Mesendoderm (in vitro differentiated cells): ENCODE data around the gene ADAM21.
"Not testable (repeated sequence)": the region's sequence is repeated elsewhere in the genome, so short reads cannot be mapped to it uniquely, and the experiment has no call there.

Experiments
- DNase-seq: peaks from one replicate; pipeline ENCODE4 v3.0.0; 2013
- H2AK5ac ChIP-seq: 2 replicates; pipeline ENCODE4 v1.6.1; 2013; ENCODE audit warnings: low read length, inconsistent platforms
- H2BK120ac ChIP-seq: 2 replicates; pipeline ENCODE4 v1.6.1; 2013; ENCODE audit warnings: low read depth, mild to moderate bottlenecking, low read length, moderate library complexity, mixed read lengths
- H2BK15ac ChIP-seq: replicated peaks from 2 replicates; pipeline ENCODE4 v1.6.1; 2013; ENCODE audit warnings: low read depth, mild to moderate bottlenecking, moderate library complexity
- H2BK5ac ChIP-seq: 2 replicates; pipeline ENCODE4 v1.6.1; 2013; ENCODE audit warnings: low read length, inconsistent platforms
- H3K18ac ChIP-seq: 2 replicates; pipeline ENCODE4 v1.6.1; 2013; ENCODE audit warnings: mild to moderate bottlenecking, low read length, mixed read lengths
- H3K23ac ChIP-seq: one replicate; pipeline ENCODE4 v1.6.1; 2013; ENCODE audit warnings: low read length
- H3K27ac ChIP-seq: 2 replicates; pipeline ENCODE4 v1.5.1; 2013; ENCODE audit warnings: low read depth, mild to moderate bottlenecking, inconsistent platforms, low read length, moderate library complexity
- H3K27me3 ChIP-seq: 2 replicates; pipeline ENCODE4 v1.6.1; 2013; ENCODE audit warnings: low read length, control low read depth, mild to moderate bottlenecking, inconsistent platforms; ENCODE audit not compliant: insufficient read depth, poor library complexity
- H3K36me3 ChIP-seq: 2 replicates; pipeline ENCODE4 v1.6.1; 2013; ENCODE audit warnings: low read length, inconsistent platforms; ENCODE audit not compliant: control insufficient read depth, insufficient read depth
- H3K4ac ChIP-seq: one replicate; pipeline ENCODE4 v1.6.1; 2013; ENCODE audit warnings: low read depth, mild to moderate bottlenecking, low read length, moderate library complexity
- H3K4me1 ChIP-seq: 2 replicates; pipeline ENCODE4 v1.6.1; 2013; ENCODE audit warnings: low read depth, low read length, inconsistent platforms; ENCODE audit not compliant: control insufficient read depth
- H3K4me2 ChIP-seq: 2 replicates; pipeline ENCODE4 v1.6.1; 2013; ENCODE audit warnings: low read length
- H3K4me3 ChIP-seq: 2 replicates; pipeline ENCODE4 v1.5.1; 2013; ENCODE audit warnings: mild to moderate bottlenecking, low read length
- H3K56ac ChIP-seq: one replicate; pipeline ENCODE4 v1.6.1; 2013; ENCODE audit warnings: low read length
- H3K79me1 ChIP-seq: 2 replicates; pipeline ENCODE4 v1.6.1; 2013; ENCODE audit warnings: low read length, inconsistent platforms
- H3K79me2 ChIP-seq: 2 replicates; pipeline ENCODE4 v1.6.1; 2013; ENCODE audit warnings: mild to moderate bottlenecking, low read length; ENCODE audit not compliant: control insufficient read depth, insufficient read depth
- H3K9ac ChIP-seq: 2 replicates; pipeline ENCODE4 v1.6.1; 2013; ENCODE audit warnings: low read length, inconsistent platforms
- H4K5ac ChIP-seq: one replicate; pipeline ENCODE4 v1.6.1; 2013; ENCODE audit warnings: low read length
- H4K8ac ChIP-seq: one replicate; pipeline ENCODE4 v1.6.1; 2013; ENCODE audit warnings: low read depth, mild to moderate bottlenecking, control low read depth, low read length, moderate library complexity
- WGBS: extraction: QIAGEN DNeasy Blood & Tissue Kit; methylation state at CpG from one replicate; pipeline ENCODE4 v1.1.7; 2013; ENCODE audit warnings: low lambda C conversion rate, missing lambda C conversion rate; ENCODE audit not compliant: insufficient coverage; ENCODE audit errors: extremely low coverage; 5-methylcytosine and 5-hydroxymethylcytosine counted together

ADAM21 gene

DNA sequence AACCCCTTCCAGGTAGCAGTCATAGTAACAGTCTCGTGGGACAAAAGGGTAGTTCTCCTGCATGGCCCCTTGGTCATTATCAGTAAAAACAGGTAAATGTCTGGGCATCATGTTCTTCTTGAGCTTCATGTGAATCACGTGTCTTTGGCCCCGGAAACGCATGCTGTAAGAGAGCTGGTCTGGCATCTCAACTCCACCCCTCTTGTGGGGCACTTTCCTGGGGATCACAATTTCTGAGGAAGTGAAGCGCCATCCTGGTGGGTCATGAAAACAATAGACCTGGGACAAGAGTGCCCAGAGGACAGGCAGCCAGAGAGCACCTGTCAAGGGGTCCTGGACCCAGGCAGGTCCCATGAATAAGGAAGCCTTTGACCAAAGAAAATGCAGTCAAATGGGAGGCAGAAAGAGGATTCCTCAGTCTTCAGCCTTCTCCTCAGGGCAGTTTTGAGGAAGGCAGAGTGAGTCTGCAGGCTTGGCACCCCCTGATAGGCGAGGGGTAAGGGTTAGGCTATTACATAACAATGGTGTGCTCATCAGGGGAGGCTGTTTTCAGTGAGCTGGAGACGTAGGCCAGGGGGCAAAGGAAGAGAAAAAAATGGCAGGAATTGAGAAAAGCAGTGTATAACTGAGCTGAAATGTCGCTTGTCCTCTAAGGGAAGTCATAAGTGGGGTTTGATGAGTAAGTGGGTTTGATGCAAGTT lies 19.0 kb downstream of the ADAM21 start:
- not testable (repeated sequence) for H3K36me3 ChIP-seq, H3K23ac ChIP-seq, H3K4me3 ChIP-seq

GRCh38 chr14:70472253-70473159 lies 20.5 kb downstream of the ADAM21 start:
- no peaks in the 10 kb centered on the region for H3K4me1 ChIP-seq
- no peak overlapping the region for H3K4ac ChIP-seq
- H4K8ac ChIP-seq, result no peak overlapping the region
- no CpG with 5 or more reads among the region's 4 CpGs for WGBS
- no peak overlapping the region for H3K4me2 ChIP-seq
- no peak overlapping the region for H2BK120ac ChIP-seq
- no peaks in the 10 kb centered on the region for H3K79me1 ChIP-seq
- H3K23ac ChIP-seq, result no peak overlapping the region
- H3K4me3 ChIP-seq, result no peak overlapping the region
- H3K18ac ChIP-seq, result no peak overlapping the region
- H2AK5ac ChIP-seq, result no peak overlapping the region
- no peak overlapping the region for H2BK5ac ChIP-seq
- H3K36me3 ChIP-seq, result no peaks in the 10 kb centered on the region
- H3K79me2 ChIP-seq, result no peaks in the 10 kb centered on the region
- no peaks in the 10 kb centered on the region for H3K27me3 ChIP-seq
- no peak for DNase-seq
- no peak overlapping the region for H3K56ac ChIP-seq
- H3K9ac ChIP-seq, result no peak overlapping the region
- no peak overlapping the region for H4K5ac ChIP-seq
- no peak overlapping the region for H3K27ac ChIP-seq
- H2BK15ac ChIP-seq, result no peak overlapping the region

More for the DNA sequence above, 19.0 kb downstream of the ADAM21 start:
- H3K9ac ChIP-seq, H3K79me2 ChIP-seq, H2AK5ac ChIP-seq, H2BK15ac ChIP-seq, H3K79me1 ChIP-seq, H3K4me2 ChIP-seq, H2BK120ac ChIP-seq, H3K4me1 ChIP-seq, H3K27ac ChIP-seq, H3K18ac ChIP-seq, H2BK5ac ChIP-seq, H3K56ac ChIP-seq, H4K5ac ChIP-seq, DNase-seq, H3K4ac ChIP-seq, H4K8ac ChIP-seq, H3K27me3 ChIP-seq: not testable (repeated sequence)
- no CpG with 5 or more reads among the region's 8 CpGs for WGBS

DNA sequence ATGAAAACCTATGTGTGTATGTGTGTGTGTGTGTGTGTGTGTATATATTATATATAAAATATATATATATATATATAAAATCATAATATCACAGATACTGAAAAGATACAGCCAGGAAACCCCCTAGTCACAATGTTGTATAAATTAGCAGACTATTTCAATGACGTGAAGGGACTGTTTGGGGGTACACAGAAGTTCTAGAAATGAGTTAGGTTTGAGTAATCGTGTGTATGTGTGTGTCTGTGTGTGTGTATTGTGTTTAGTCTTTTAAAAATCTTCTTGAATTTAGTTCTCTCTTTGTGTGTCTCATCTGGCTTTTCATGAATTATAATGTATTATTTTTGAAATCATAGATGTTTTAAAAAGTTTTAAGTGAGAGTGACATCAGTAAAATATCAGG lies 21.9 kb downstream of the ADAM21 start:
- H3K27ac ChIP-seq, result no peak overlapping the region
- H3K23ac ChIP-seq, result no peak overlapping the region
- H3K4ac ChIP-seq, result no peak overlapping the region
- no peak overlapping the region for H3K18ac ChIP-seq
- WGBS, result 100% methylated on average over 1 of the region's 2 CpGs
- H3K36me3 ChIP-seq, result no peaks in the 10 kb centered on the region
- H4K5ac ChIP-seq, result no peak overlapping the region
- no peak overlapping the region for H3K4me3 ChIP-seq
- H3K79me1 ChIP-seq, result no peaks in the 10 kb centered on the region
- H3K79me2 ChIP-seq, result no peaks in the 10 kb centered on the region
- no peak overlapping the region for H2BK5ac ChIP-seq
- H3K9ac ChIP-seq, result no peak overlapping the region
- H4K8ac ChIP-seq, result no peak overlapping the region
- no peak for DNase-seq
- no peak overlapping the region for H3K56ac ChIP-seq
- no peak overlapping the region for H3K4me2 ChIP-seq
- no peaks in the 10 kb centered on the region for H3K4me1 ChIP-seq
- H2AK5ac ChIP-seq, result no peak overlapping the region
- H2BK15ac ChIP-seq, result no peak overlapping the region
- H3K27me3 ChIP-seq, result no peaks in the 10 kb centered on the region
- no peak overlapping the region for H2BK120ac ChIP-seq

DNA sequence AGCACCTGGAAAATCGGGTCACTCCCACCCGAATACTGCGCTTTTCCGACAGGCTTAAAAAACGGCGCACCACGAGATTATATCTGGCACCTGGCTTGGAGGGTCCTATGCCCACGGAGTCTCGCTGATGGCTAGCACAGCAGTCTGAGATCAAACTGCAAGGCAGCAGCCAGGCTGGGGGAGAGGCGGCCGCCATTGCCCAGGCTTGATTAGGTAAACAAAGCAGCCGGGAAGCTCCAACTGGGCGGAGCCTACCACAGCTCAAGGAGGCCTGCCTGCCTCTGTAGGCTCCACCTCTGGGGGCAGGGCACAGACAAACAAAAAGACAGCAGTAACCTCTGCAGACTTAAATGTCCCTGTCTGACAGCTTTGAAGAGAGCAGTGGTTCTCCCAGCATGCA lies 23.5 kb downstream of the ADAM21 start:
- H4K5ac ChIP-seq, H3K4me2 ChIP-seq, H3K4me3 ChIP-seq, H2BK5ac ChIP-seq, H4K8ac ChIP-seq, H3K9ac ChIP-seq, H3K27ac ChIP-seq, H2BK120ac ChIP-seq, H3K18ac ChIP-seq, H3K36me3 ChIP-seq, H3K79me1 ChIP-seq, H3K56ac ChIP-seq, H2AK5ac ChIP-seq, H3K79me2 ChIP-seq, DNase-seq, H3K23ac ChIP-seq, H3K4me1 ChIP-seq, H3K27me3 ChIP-seq, H2BK15ac ChIP-seq, H3K4ac ChIP-seq: not testable (repeated sequence)
- no CpG with 5 or more reads among the region's 13 CpGs for WGBS

DNA sequence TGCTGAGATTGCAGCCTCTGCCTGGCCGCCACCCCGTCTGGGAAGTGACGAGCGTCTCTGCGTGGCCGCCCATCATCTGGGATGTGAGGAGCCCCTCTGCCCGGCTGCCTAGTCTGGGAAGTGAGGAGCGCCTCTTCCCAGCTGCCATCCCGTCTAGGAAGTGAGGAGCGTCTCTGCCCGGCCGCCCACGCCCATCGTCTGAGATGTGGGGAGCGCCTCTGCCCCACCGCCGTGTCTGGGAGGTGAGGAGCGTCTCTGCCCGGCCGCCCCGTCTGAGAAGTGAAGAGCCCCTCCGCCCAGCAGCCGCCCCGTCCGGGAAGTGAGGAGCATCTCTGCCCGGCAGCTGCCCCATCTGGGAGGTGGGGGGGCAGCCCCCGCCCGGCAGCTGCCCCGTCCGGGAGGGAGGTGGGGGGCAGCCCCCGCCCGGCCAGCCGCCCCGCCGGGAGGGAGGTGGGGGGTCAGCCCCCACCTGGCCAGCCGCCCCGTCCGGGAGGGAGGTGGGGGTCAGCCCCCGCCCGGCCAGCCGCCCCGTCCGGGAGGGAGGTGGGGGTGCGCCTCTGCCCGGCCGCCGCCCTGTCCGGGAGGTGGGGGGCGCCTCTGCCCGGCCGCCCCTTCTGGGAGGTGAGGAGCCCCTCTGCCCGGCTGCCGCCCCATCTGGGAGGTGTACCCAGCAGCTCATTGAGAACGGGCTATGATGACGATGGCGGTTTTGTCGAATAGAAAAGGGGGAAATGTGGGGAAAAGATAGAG lies 25.6 kb downstream of the ADAM21 start:
- H3K4ac ChIP-seq, H3K79me1 ChIP-seq, H3K9ac ChIP-seq, DNase-seq, H2BK15ac ChIP-seq, H3K27me3 ChIP-seq, H2AK5ac ChIP-seq, H4K5ac ChIP-seq, H3K56ac ChIP-seq, H2BK5ac ChIP-seq, H3K36me3 ChIP-seq, H3K4me3 ChIP-seq, H4K8ac ChIP-seq, H2BK120ac ChIP-seq, H3K18ac ChIP-seq, H3K27ac ChIP-seq, H3K23ac ChIP-seq, H3K4me2 ChIP-seq, H3K79me2 ChIP-seq, H3K4me1 ChIP-seq: not testable (repeated sequence)
- 96% methylated on average over 4 of the region's 57 CpGs for WGBS
